Stimulated activated CD4-positive, alpha-beta T cell treated with anti-CD3 and anti-CD28 coated beads, TNF-alpha, amount 100 ng/mL, for 48 hours (primary cell): ENCODE measurements around the gene GPR135.
A peak's percentile ranks its signal among the peaks of the same experiment; 100 is the strongest.

Source experiments
- DNase-seq, 3 donors: peaks; one replicate each; pipeline ENCODE4 v3.0.0-alpha.2; 2020; ENCODE audit warnings: low read depth in 3 of 3

The GPR135 gene

GRCh38 chr14:59465316-59466135 lies at the start of gene GPR135:
Gene GPR135 (minus strand): TSS chr14:59465380. CDS start chr14:59465226, 154 bp downstream.
- no peak for DNase-seq

GRCh38 chr14:59511916-59512575 lies 46.9 kb upstream of the GPR135 start:
- DNase-seq: no peak

- no peak for DNase-seq
Measured at GRCh38 chr14:59510966-59511365, 45.8 kb upstream of the GPR135 start.

- DNase-seq: no peak
Measured at GRCh38 chr14:59510001-59510400, 44.8 kb upstream of the GPR135 start.

- DNase-seq: no peak
Measured at GRCh38 chr14:59509101-59509500, 43.9 kb upstream of the GPR135 start.

- no peak for DNase-seq
Measured at GRCh38 chr14:59507752-59508103, 42.5 kb upstream of the GPR135 start.

- DNase-seq: peak in 2 of 3 donors; percentile 14 to 21
Measured at GRCh38 chr14:59507063-59507751, 42.0 kb upstream of the GPR135 start.

- DNase-seq: no peak
Measured at GRCh38 chr14:59503256-59503655, 38.1 kb upstream of the GPR135 start.

GRCh38 chr14:59500732-59501131 lies 35.6 kb upstream of the GPR135 start:
- no peak for DNase-seq

- DNase-seq: no peak
Measured at GRCh38 chr14:59492384-59492783, 27.2 kb upstream of the GPR135 start.

GRCh38 chr14:59490756-59491155 lies 25.6 kb upstream of the GPR135 start:
- DNase-seq: no peak

GRCh38 chr14:59484639-59485175 lies 19.5 kb upstream of the GPR135 start:
- no peak for DNase-seq

GRCh38 chr14:59483819-59484638 lies 18.8 kb upstream of the GPR135 start, which contains the start of the genes JKAMP and L3HYPDH:
Gene JKAMP (plus strand): TSS chr14:59484517. CDS start chr14:59484590, 73 bp downstream.
Gene L3HYPDH (minus strand): TSS chr14:59484408. CDS start chr14:59484316, 92 bp downstream.
- peak; percentile 92 to 98 (median 97) for DNase-seq

GRCh38 chr14:59483363-59483762 lies 18.2 kb upstream of the GPR135 start:
- no peak for DNase-seq

GRCh38 chr14:59482541-59483331 lies 17.6 kb upstream of the GPR135 start:
- DNase-seq: no peak

GRCh38 chr14:59481871-59482540 lies 16.8 kb upstream of the GPR135 start:
- no peak for DNase-seq

- no peak for DNase-seq
Measured at GRCh38 chr14:59481407-59481806, 16.2 kb upstream of the GPR135 start.

GRCh38 chr14:59480166-59480565 lies 15.0 kb upstream of the GPR135 start:
- no peak for DNase-seq

GRCh38 chr14:59478540-59478939 lies 13.4 kb upstream of the GPR135 start:
- DNase-seq: no peak

GRCh38 chr14:59475709-59476108 lies 10.5 kb upstream of the GPR135 start:
- DNase-seq: no peak
